Measurements from ENCODE around the gene PRKACB.
"Not testable (repeated sequence)": the region's sequence is repeated elsewhere in the genome, so short reads cannot be mapped to it uniquely, and the experiment has no call there.

PRKACB gene

GRCh38 chr1:84143796-84144565 lies at the start of gene PRKACB:
PRKACB (plus strand) TSS chr1:84144271; CDS start chr1:84144362, 91 bp downstream.
- Mint-ChIP-seq H3K4me1 (ENCODE audit: low read depth) (peaks cover 29% of the 10 kb centered on the region), H3K27me3 (ENCODE audit: low read depth) (no peaks in the 10 kb centered on the region), H3K27ac (peak within 1 kb of the TSS; percentile 97), H3K9me3 (peaks cover under 1% of the 10 kb centered on the region), H3K4me3 (peak within 1 kb of the TSS; percentile 95), H3K36me3 (ENCODE audit: low read depth) (peaks cover 4% of the 10 kb centered on the region)

DNA sequence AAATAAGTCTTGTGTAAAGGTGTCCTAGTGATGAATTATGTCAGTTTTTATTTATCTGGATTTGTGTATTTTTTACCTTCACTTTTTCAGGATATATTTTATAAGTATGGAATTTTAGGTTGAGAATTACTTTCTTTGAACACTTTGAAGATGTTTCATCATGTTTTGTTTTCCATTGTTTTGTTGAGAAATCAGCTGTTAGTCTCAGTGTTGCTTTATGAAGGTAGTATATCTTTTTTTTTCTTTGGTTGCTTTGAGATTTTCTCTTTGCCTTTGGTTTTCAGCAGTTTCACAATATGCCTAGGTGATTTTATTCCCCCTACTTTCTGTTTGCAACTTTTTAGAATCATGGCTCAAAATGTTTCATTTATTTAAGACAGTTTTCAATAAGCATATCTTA lies 48.8 kb upstream of the PRKACB start:
- Mint-ChIP-seq H3K27me3 (ENCODE audit: low read depth) (no peaks in the 10 kb centered on the region), H3K36me3 (ENCODE audit: low read depth) (no peaks in the 10 kb centered on the region), H3K27ac (no peak overlapping the region), H3K9me3 (no peaks in the 10 kb centered on the region), H3K4me3 (no peak overlapping the region), H3K4me1 (ENCODE audit: low read depth) (peaks cover 7% of the 10 kb centered on the region)

DNA sequence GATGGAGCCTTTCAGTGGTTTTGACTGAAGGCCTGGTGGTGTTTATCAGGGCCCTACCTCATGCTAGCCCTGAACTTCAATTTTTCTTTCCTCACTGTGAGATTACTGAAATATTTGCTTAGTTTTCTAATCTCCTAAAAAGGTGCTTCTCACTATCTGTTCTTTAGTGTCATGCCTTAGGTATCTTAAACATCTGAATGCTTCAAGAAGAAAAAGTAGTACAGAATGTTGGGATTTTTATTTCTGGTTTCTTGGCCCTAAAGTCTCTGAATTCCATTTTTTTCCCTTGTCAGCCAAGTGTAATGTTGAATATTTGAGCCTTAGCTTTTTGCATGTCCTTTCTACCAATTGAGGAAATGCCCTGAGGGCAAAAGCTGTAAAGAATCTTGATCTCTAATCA lies 47.9 kb upstream of the PRKACB start:
- Mint-ChIP-seq H3K27me3 (ENCODE audit: low read depth) (no peaks in the 10 kb centered on the region), H3K9me3 (no peaks in the 10 kb centered on the region), H3K27ac (no peak overlapping the region), H3K36me3 (ENCODE audit: low read depth) (no peaks in the 10 kb centered on the region), H3K4me3 (no peak overlapping the region), H3K4me1 (ENCODE audit: low read depth) (no peaks in the 10 kb centered on the region)

DNA sequence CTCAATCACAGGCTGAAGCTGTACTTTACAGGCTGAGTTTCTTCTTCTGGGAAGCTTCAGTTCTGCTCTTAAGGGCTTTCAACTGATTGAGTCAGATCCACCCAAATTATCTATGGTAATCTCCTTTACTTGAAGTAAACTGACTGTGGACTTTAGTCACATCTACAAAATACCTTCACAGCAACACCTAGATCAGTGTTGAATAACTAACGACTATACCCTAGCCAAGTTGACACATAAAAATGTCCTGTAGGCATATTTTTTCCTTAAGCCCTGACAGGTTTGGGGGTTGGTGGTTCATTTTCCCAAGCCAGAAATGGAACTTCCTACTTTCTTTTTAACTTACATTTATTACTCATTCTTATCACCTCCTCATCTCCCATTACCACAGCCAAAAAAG lies 42.9 kb upstream of the PRKACB start:
- Mint-ChIP-seq H3K36me3 (ENCODE audit: low read depth) (no peaks in the 10 kb centered on the region), H3K4me1 (ENCODE audit: low read depth) (peaks cover 4% of the 10 kb centered on the region), H3K4me3 (no peak overlapping the region), H3K9me3 (no peaks in the 10 kb centered on the region), H3K27ac (no peak overlapping the region), H3K27me3 (ENCODE audit: low read depth) (no peaks in the 10 kb centered on the region)

- H3K9me3 Mint-ChIP-seq = peaks cover 9% of the 10 kb centered on the region
- no peak overlapping the region for H3K4me3 Mint-ChIP-seq
- H3K36me3 Mint-ChIP-seq (ENCODE audit: low read depth) = peaks cover 4% of the 10 kb centered on the region
- no peak overlapping the region for H3K27ac Mint-ChIP-seq
- peaks cover 4% of the 10 kb centered on the region for H3K4me1 Mint-ChIP-seq (ENCODE audit: low read depth)
- H3K27me3 Mint-ChIP-seq (ENCODE audit: low read depth) = no peaks in the 10 kb centered on the region
Observed at GRCh38 chr1:84103197-84103992, 40.7 kb upstream of the PRKACB start.

DNA sequence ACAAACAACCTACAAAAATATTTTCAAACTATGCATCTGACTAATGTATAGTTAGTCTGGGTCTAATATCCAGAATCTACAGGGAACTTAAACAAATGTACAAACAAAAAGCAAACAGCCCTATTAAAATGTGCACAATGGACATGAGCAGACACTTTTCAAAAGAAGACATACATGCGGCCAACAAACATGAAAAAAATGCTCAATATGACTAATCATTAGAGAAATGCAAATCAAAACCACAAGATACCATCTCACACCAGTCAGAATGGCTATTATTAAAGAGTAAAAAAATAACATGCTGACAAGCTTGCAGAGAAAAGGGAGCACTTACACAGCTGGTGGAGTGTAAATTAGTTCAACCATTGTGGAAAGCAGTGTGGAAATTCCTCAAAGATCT lies 36.5 kb upstream of the PRKACB start:
- H3K27ac Mint-ChIP-seq; H3K4me3 Mint-ChIP-seq; H3K36me3 Mint-ChIP-seq (ENCODE audit: low read depth); H3K27me3 Mint-ChIP-seq (ENCODE audit: low read depth); H3K4me1 Mint-ChIP-seq (ENCODE audit: low read depth): not testable (repeated sequence)
- H3K9me3 Mint-ChIP-seq = peaks cover 14% of the 10 kb centered on the region

- no peak overlapping the region for H3K4me3 Mint-ChIP-seq
- peaks cover 4% of the 10 kb centered on the region for H3K4me1 Mint-ChIP-seq (ENCODE audit: low read depth)
- H3K9me3 Mint-ChIP-seq = peaks cover 14% of the 10 kb centered on the region
- no peak overlapping the region for H3K27ac Mint-ChIP-seq
- peaks cover 4% of the 10 kb centered on the region for H3K36me3 Mint-ChIP-seq (ENCODE audit: low read depth)
- H3K27me3 Mint-ChIP-seq (ENCODE audit: low read depth) = no peaks in the 10 kb centered on the region
Observed at GRCh38 chr1:84107955-84108354, 36.1 kb upstream of the PRKACB start.

- Mint-ChIP-seq H3K27ac (no peak overlapping the region), H3K9me3 (peaks cover 14% of the 10 kb centered on the region), H3K27me3 (ENCODE audit: low read depth) (no peaks in the 10 kb centered on the region), H3K4me3 (no peak overlapping the region), H3K4me1 (ENCODE audit: low read depth) (no peaks in the 10 kb centered on the region), H3K36me3 (ENCODE audit: low read depth) (peaks cover 4% of the 10 kb centered on the region)
Observed at GRCh38 chr1:84108900-84109578, 35.0 kb upstream of the PRKACB start.

GRCh38 chr1:84110629-84111028 lies 33.4 kb upstream of the PRKACB start:
- Mint-ChIP-seq H3K9me3 (peaks cover 14% of the 10 kb centered on the region), H3K4me1 (ENCODE audit: low read depth) (no peaks in the 10 kb centered on the region), H3K27me3 (ENCODE audit: low read depth) (no peaks in the 10 kb centered on the region), H3K4me3 (no peak overlapping the region), H3K27ac (no peak overlapping the region), H3K36me3 (ENCODE audit: low read depth) (peaks cover 4% of the 10 kb centered on the region)

DNA sequence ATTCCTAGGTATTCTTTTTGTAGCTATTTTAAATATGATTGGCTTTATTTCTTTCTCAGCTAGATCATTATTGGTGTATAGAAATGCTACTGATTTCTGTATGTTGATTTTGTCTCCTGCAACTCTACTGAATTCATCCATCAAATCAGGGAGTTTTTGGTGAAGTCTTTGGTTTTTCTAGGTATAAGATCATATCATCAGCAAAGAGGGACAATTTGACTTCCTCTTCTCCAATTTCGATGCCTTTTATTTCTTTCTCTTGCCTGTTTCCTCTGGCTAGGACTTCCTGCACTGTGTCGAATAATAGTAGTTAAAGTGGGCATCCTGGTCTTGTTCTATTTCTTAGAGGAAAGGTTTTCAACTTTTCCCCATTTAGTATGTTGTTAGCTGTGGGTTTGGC lies 27.5 kb upstream of the PRKACB start:
- Mint-ChIP-seq H3K36me3 (ENCODE audit: low read depth) (no peaks in the 10 kb centered on the region), H3K9me3 (no peaks in the 10 kb centered on the region), H3K27me3 (ENCODE audit: low read depth) (peaks cover 3% of the 10 kb centered on the region), H3K4me3 (no peak overlapping the region), H3K4me1 (ENCODE audit: low read depth) (peaks cover 5% of the 10 kb centered on the region), H3K27ac (no peak overlapping the region)

- peaks cover 3% of the 10 kb centered on the region for H3K27me3 Mint-ChIP-seq (ENCODE audit: low read depth)
- peaks cover 5% of the 10 kb centered on the region for H3K4me1 Mint-ChIP-seq (ENCODE audit: low read depth)
- H3K9me3 Mint-ChIP-seq = no peaks in the 10 kb centered on the region
- H3K27ac Mint-ChIP-seq = no peak overlapping the region
- H3K4me3 Mint-ChIP-seq = no peak overlapping the region
- H3K36me3 Mint-ChIP-seq (ENCODE audit: low read depth) = no peaks in the 10 kb centered on the region
Observed at GRCh38 chr1:84117868-84118267, 26.2 kb upstream of the PRKACB start.

- no peaks in the 10 kb centered on the region for H3K9me3 Mint-ChIP-seq
- no peak overlapping the region for H3K4me3 Mint-ChIP-seq
- H3K36me3 Mint-ChIP-seq (ENCODE audit: low read depth) = no peaks in the 10 kb centered on the region
- peaks cover 3% of the 10 kb centered on the region for H3K27me3 Mint-ChIP-seq (ENCODE audit: low read depth)
- peaks cover 5% of the 10 kb centered on the region for H3K4me1 Mint-ChIP-seq (ENCODE audit: low read depth)
- no peak overlapping the region for H3K27ac Mint-ChIP-seq
Observed at GRCh38 chr1:84121360-84121759, 22.7 kb upstream of the PRKACB start.

DNA sequence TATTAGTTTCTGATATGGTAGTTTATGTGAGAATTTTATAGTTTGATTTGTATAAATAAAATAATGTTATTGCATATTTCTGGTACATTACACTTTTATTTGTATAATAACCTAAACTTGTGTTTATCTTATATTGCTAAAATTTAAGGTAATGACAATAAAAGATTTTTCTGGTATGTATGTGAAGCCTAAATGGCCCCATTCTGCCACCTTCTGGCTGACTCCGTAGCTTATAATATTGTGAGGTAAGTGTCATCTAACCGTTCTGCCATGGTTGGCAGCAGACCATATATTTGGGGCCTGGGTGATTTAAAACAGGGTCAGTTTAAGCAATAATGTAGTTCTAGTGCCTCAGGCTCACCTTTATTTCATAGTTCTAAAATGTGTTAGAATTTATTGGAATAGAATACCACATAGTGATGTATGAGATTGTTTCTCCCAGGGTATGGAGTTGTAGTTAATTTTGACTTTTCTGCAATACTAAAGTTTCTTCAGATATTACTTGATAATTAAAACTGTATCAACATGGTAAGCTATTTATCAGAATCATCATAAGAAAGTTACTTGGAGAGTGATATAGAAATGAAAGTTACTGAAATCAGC lies 21.2 kb upstream of the PRKACB start:
- Mint-ChIP-seq H3K27me3 (ENCODE audit: low read depth) (peaks cover 8% of the 10 kb centered on the region), H3K9me3 (no peaks in the 10 kb centered on the region), H3K4me3 (no peak overlapping the region), H3K4me1 (ENCODE audit: low read depth) (no peaks in the 10 kb centered on the region), H3K27ac (no peak overlapping the region), H3K36me3 (ENCODE audit: low read depth) (no peaks in the 10 kb centered on the region)

DNA sequence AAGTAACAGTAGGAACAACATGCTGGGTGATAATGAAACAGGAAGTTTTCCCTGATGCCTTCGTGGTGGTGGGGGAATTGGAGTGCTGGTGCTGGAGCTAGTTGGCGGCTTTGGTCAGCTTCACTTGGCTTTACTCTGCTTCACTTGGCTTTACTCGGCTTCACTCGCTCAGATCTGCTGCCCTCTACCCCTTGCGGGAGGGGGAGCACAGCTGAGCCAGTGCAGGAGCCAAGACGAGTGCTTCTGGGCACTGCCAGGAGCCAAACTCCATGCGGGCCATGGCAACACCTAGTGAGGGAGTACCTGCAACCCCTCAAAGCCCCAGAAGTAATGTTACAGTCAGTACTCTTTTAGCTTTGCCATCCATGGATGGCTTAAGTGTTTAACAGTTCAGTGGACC lies 10.6 kb upstream of the PRKACB start:
- Mint-ChIP-seq H3K27ac (no peak overlapping the region), H3K27me3 (ENCODE audit: low read depth) (no peaks in the 10 kb centered on the region), H3K9me3 (no peaks in the 10 kb centered on the region), H3K4me1 (ENCODE audit: low read depth) (peaks cover 2% of the 10 kb centered on the region), H3K4me3 (no peak overlapping the region), H3K36me3 (ENCODE audit: low read depth) (peaks cover 2% of the 10 kb centered on the region)

Measured in T-helper 1 cell treated with Interleukin-12 subunit alpha and Interleukin-12 subunit beta and Interleukin-4 antibody, amounts not matched to agents 30 μg/mL and 1 μg/mL, for 36 hours (primary cell).